NCI-H526 treated with DMSO at 0.1 percent for 48 hours (cell line): ENCODE results near the gene RNF31.
"Not testable (repeated sequence)": the region's sequence is repeated elsewhere in the genome, so short reads cannot be mapped to it uniquely, and the experiment has no call there.

Experiments
- DNase-seq: peaks from one replicate; lab custom pipeline; 2025; lab: John Stamatoyannopoulos, UW

Gene RNF31

DNA sequence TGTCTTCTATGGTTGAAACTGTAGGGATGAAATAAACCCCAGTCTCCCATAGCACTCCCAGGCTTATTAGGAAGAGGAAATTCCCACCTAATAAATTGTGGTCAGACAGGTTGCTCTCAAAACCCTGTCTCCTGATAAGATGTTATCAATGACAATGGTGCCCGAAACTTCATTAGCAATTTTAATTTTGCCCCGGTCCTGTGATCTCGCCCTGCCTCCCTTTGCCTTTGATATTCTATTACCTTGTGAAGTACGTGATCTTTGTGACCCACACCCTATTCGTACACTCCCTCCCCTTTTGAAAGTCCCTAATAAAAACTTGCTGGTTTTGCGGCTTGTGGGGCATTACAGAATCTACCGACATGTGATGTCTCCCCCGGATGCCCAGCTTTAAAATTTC lies 55.2 kb downstream of the RNF31 start:
- DNase-seq, result not testable (repeated sequence)

DNA sequence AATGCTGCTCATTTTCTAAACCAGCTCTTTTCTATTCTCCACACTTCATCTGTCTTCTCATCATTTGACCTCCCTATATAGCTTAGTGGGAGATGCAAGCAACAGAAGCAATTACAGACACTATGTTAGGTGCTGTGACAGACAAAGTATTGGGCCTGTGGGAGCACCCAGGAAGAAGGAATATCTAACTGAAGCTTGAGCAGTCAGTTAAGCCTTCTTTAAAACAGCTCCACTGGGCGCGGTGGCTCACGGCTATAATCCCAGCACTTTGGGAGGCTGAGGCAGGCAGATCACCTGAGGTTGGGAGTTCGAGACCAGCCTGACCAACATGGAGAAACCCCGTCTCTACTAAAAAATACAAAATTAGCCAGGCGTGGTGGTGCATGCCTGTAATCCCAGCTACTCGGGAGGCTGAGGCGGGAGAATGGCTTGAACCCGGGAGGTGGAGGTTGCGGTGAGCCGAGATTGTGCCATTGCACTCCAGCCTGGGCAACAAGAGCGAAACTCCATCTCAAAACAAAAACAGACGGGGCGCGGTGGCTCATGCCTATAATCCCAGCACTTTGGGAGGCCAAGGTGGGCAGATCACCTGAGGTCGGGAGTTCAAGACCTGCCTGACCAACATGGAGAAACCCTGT lies 56.1 kb downstream of the RNF31 start:
- not testable (repeated sequence) for DNase-seq

DNA sequence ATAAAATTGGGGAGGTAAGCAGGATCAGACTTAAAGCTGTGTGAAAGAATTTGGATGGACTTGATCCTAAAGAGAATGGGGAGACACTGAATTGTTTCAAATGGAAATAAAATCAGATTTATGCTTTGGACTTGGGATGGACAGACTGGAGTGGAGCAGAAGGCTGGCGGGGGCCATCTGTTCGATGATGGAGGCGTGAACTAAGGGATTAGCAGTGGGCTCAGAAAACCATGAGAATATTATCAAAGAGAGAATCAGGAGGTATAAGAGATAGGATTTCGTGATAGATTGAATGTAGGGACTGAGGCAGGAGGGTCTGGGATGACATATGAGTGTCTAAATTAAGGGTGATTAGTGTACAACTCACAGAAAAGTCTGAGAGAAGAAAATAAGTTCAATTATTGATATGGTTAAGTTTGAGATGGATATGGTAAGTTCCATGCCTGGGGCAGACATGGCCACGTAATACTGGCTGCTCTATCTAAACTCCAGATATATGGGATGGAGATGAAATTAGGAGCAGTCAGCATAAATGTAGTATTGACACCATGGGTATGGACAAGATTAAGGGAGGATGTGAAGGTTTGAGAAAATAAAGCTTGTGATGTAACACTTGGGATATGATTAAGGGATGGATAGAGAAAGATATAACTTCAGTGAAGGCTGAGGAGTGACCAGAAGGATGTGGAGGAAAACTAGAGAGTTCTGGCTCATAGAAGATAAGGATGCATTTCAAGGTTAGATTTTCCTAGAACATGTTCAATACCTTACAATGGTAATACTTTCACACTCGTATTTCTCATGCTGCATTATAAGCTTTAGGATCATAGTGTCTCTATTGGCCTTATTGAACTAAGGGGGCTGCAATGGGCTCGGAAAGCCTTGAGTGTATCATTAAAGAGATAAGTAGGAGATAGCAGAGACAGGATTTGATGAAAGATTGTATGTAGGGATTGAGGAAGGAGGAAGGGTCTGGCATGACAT lies 57.2 kb downstream of the RNF31 start:
- no peak for DNase-seq

DNA sequence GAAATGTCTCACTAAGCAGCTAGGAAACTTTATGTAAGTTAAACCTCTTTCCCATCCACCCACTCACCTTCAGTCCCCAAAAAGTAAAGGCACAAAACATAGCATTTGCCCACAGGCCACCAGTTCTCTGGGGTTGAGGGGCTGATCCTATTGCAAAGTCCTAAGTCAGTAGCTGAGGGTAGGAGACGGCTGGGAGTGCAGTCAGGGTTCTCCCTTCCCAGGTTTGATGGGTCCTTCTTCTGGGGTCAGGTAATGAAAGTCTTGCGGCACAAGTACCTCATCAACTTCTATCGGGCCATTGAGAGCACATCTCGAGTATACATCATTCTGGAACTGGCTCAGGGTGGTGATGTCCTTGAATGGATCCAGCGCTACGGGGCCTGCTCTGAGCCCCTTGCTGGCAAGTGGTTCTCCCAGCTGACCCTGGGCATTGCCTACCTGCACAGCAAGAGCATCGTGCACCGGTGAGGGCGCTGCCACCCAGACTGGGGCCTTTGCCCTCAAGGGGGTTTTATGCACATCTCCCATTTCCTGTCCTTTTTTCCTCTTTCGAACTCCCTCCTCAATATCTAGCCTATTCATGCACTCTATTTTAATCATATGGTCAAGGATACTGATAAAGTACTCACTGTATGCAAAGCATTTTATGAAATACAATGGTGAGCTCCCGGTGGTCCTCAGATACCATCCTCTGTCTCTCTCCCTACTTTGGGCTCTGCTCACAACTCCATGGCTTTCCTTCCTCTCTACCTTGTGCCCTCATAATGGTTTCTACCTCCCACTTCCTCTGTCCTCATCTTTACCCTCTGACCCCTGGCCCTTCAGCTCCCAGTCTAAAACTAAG lies 59.2 kb downstream of the RNF31 start:
- no peak for DNase-seq

DNA sequence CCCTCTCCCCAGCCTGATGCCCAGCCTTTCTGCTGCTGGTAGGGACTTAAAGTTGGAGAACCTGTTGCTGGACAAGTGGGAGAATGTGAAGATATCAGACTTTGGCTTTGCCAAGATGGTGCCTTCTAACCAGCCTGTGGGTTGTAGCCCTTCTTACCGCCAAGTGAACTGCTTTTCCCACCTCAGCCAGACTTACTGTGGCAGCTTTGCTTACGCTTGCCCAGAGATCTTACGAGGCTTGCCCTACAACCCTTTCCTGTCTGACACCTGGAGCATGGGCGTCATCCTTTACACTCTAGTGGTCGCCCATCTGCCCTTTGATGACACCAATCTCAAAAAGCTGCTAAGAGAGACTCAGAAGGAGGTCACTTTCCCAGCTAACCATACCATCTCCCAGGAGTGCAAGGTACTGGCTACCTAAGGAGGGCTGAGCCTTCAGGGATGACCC lies 59.8 kb downstream of the RNF31 start:
- DNase-seq, result no peak

DNA sequence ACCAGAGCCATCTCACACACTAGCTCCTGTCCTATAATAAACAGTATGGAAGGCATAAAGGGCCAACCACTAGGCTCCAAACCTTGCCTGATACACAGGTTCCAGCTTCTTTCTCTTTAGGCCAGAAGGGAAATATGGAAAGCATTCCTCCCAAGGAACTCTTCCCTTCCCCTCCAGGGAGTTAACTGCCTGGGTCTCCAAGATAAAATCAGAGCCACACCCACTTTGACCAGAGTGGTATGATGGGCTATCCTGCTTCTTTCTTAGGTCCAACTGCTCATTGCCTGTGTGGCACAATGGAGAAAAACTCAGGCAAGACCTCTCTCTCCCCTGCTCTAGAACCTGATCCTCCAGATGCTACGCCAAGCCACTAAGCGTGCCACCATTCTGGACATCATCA lies 60.3 kb downstream of the RNF31 start:
- DNase-seq, result no peak
